H1 (cell line): ENCODE data around the gene ATP1A3.

ENCODE experiments used
- ASH2L ChIP-seq: fragments of 200-600, 300-600 bp; sonication (generic); IDR thresholded peaks from one replicate; pipeline ENCODE4 v1.7.1; 2017; ENCODE audit warnings: low read length
- CBX5 ChIP-seq: fragments of 300-800, 300-1000 bp; sonication (generic); IDR thresholded peaks from 2 replicates; pipeline ENCODE4 v1.7.1; 2016; ENCODE audit warnings: antibody characterized with exemption, low read length, low read depth
- CTCF ChIP-seq, 3 experiments: IDR thresholded peaks; 1 replicate in 2 of 3; 2 replicates in 1 of 3; pipeline versions ENCODE4 v1.5.1 to v1.6.1; 2011; ENCODE audit warnings: low read length in 3 of 3, mild to moderate bottlenecking in 3 of 3, inconsistent platforms in 2 of 3, low read depth in 1 of 3, moderate library complexity in 1 of 3; ENCODE audit not compliant: insufficient read depth in 1 of 3; ENCODE audit errors: control extremely low read depth in 1 of 3
- EP300 ChIP-seq, 2 experiments: IDR thresholded peaks; 1 replicate in 1 of 2; 2 replicates in 1 of 2; pipeline ENCODE4 v1.6.1; 2011 to 2012; ENCODE audit warnings: low read depth in 2 of 2, low read length in 2 of 2, mild to moderate bottlenecking in 2 of 2, borderline replicate concordance in 1 of 2, inconsistent platforms in 1 of 2, moderate library complexity in 1 of 2
- HDAC2 ChIP-seq, 2 experiments: fragments of 300-600 bp in 1 of 2; sonication (generic) in 1 of 2; IDR thresholded peaks; 2 replicates each; pipeline ENCODE4 v1.6.1; 2011 to 2012; ENCODE audit warnings: low read depth in 2 of 2, low read length in 2 of 2, mild to moderate bottlenecking in 2 of 2, moderate library complexity in 2 of 2, borderline replicate concordance in 1 of 2, inconsistent platforms in 1 of 2
- PHF8 ChIP-seq: fragments of 200-600 bp; sonication (generic); conservative IDR thresholded peaks from 2 replicates; pipeline ENCODE4 v1.7.1; 2012; ENCODE audit warnings: low read depth, mild to moderate bottlenecking, inconsistent platforms, low read length, moderate library complexity
- POLR2AphosphoS5 ChIP-seq: IDR thresholded peaks from 2 replicates; pipeline ENCODE4 v1.6.1; 2011; ENCODE audit warnings: low read depth, low read length
- SIN3A ChIP-seq, 2 experiments: IDR thresholded peaks in 1 of 2; conservative IDR thresholded peaks in 1 of 2; 2 replicates each; pipeline ENCODE4 v1.6.1; 2011 to 2012; ENCODE audit warnings: low read length in 2 of 2, improper control_type of control experiment in 1 of 2, low read depth in 1 of 2, mild to moderate bottlenecking in 1 of 2
- USF2 ChIP-seq: IDR thresholded peaks from 2 replicates; pipeline ENCODE4 v1.6.1; 2011; ENCODE audit warnings: low read length, improper control_type of control experiment

GRCh38 chr19:41978470-41978869 lies 15.6 kb downstream of the ATP1A3 start:
- no peak for TF ChIP-seq CBX5
- TF ChIP-seq EP300 (IDR thresholded peaks at IDR 0.05; ENCODE audit: borderline replicate concordance in 1 of 2, low read depth in 2 of 2, low read length in 2 of 2) = no peak
- no peak for TF ChIP-seq PHF8
- no peak for TF ChIP-seq POLR2AphosphoS5
- no peak for TF ChIP-seq ASH2L
- TF ChIP-seq CTCF (IDR thresholded peaks at IDR 0.05; ENCODE audit: control extremely low read depth in 1 of 3, insufficient read depth in 1 of 3, low read depth in 1 of 3, low read length in 3 of 3) = peak in 1 of 3 experiments; percentile 3; a peak in 2 of 4 replicates
- no peak for TF ChIP-seq USF2
- no peak for TF ChIP-seq SIN3A (conservative IDR thresholded peaks at IDR 0.05 in 1 of 2, IDR thresholded peaks at IDR 0.05 in 1 of 2; ENCODE audit: low read depth in 1 of 2, low read length in 2 of 2)
- TF ChIP-seq HDAC2 (IDR thresholded peaks at IDR 0.05; ENCODE audit: borderline replicate concordance in 1 of 2, low read depth in 2 of 2, low read length in 2 of 2) = no peak
